ENCODE results near the gene CRYBB3.
"Not testable (repeated sequence)": the region's sequence is repeated elsewhere in the genome, so short reads cannot be mapped to it uniquely, and the experiment has no call there.

CRYBB3 gene

DNA sequence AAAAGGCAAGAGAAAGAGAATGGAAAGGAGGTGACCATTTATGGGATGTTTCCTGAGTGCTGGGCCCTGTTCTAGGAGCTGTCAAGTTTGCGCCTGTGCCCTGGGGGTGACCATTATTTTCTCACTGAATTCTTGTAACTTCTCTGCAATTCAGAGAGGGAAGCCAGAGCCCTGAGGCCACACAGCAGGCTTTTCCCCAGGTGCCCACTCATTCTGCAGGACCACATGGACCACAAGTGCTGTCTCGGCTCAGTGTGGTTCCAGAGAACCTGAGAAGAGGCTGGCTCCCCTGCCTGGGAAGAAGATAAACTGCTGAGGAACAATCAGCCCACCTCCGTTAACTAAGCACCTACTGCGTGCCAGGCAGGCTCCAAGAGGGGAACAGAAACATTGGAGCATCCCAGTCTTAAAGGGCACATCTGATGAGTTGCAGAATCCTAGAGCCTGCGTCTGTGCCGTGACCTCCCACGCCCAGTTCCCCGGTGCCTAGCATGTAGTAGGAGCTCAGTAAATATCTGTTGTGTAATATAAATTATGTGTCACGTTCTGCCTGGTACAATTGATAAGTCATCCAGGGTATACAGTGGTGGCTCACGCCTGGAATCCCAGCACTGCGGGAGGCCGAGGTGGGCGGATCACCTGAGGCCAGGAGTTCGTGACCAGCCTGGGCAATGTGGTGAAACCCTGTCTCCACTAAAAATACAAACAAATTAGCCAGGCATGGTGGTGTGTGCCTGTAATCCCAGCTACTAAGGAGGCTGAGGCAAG is 31.6 kb upstream of the CRYBB3 start:
- H3K4me1 Mint-ChIP-seq (ENCODE audit: low read depth), result no peaks in the 10 kb centered on the region
- H3K27me3 Mint-ChIP-seq, result no peaks in the 10 kb centered on the region
- no peak overlapping the region for H3K4me3 Mint-ChIP-seq
- H3K9me3 Mint-ChIP-seq, result no peaks in the 10 kb centered on the region
- H3K36me3 Mint-ChIP-seq (ENCODE audit: low read depth), result no peaks in the 10 kb centered on the region
- intact Hi-C loops (cut with micrococcal nuclease), result no loop called here
- H3K27ac Mint-ChIP-seq, result no peak overlapping the region

DNA sequence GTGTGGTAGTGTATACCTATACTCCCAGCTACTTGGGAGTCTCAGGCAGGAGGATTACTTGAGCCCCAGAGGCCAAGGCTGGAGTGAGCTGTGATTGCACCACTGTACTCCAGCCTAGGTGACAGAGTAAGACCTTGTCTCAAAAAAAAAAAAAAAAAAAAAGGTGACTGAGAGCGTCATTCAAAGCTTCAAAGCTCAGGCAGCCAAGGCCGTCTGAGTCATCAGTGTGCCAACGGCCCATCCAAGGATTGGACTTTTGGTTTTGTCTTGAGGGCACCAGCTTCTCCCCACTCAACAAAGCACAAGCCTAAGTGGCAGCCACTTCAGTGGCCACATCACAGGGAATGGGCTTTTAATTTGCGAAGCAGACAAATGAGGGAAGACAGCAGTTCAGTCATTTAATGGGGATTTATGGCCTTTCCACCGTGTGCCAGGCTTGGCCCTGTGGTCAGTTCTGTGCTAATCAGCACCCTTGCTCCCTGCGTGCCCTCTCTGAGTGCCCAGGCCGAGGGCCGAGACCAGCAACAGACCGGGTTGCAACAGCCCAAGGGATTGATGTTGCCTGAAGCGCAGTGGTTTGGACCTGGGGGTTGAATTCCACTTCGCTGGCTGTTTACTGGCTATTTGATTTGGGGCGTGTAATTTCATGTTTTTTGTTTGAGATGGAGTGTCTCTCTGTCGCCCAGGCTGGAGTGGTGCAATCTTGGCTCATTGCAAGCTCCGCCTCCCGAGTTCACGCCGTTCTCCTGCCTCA is 30.2 kb upstream of the CRYBB3 start:
- Mint-ChIP-seq H3K36me3 (ENCODE audit: low read depth) (no peaks in the 10 kb centered on the region), H3K4me3 (no peak overlapping the region), H3K4me1 (ENCODE audit: low read depth) (no peaks in the 10 kb centered on the region), H3K9me3 (no peaks in the 10 kb centered on the region), H3K27ac (no peak overlapping the region), H3K27me3 (no peaks in the 10 kb centered on the region)
- intact Hi-C loops (cut with micrococcal nuclease), result no loop called here

DNA sequence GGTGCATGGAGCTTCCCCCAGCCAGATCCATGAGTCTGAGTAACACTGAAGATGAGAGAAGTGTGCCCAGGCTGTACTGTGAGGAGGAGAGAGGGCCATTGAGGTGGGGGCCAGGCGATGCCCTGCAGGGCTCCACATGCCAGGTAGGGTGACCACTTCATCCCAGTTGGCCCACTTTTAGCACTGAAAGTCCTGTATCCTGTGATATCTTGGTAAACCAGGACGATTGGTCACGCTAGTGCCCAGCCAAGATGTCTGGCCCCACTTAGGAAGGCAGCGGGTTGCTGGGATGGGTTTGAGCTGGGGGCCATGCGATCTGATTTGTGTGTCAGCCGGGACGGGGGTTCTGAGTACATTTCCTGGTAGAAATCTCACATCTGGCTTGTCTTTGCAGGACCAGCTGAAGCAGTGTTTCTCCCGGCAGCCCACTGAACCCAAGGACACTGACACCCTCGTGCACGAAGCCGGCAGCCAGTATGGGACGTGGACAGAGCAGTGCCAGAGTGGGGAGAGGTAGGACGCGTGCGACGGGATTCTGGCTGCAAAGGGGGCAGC is 29.2 kb upstream of the CRYBB3 start:
- intact Hi-C loops (cut with micrococcal nuclease), result no loop called here
- H3K4me1 Mint-ChIP-seq (ENCODE audit: low read depth), result no peaks in the 10 kb centered on the region
- H3K36me3 Mint-ChIP-seq (ENCODE audit: low read depth), result no peaks in the 10 kb centered on the region
- H3K4me3 Mint-ChIP-seq, result no peak overlapping the region
- H3K27me3 Mint-ChIP-seq, result no peaks in the 10 kb centered on the region
- H3K27ac Mint-ChIP-seq, result no peak overlapping the region
- no peaks in the 10 kb centered on the region for H3K9me3 Mint-ChIP-seq

DNA sequence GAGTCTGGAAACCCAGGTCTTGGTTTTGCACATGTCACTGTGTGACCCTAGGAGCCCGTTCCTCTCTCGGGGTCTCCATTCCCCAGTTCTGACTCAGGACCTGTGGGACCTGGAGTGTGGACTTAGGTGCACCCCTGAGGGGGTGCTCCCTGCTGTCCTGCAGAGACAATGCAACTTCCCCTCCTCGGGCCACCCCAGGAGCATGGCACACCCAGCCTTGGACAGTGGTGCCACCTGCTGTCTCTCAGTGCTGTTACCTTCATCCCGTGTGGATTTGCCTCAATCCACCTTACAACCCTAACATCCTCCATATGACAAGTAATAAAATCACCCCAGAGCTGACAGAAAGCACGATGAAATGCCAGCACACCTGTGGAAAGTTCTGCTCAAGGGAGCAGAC is 27.5 kb upstream of the CRYBB3 start:
- intact Hi-C loops (cut with micrococcal nuclease), result no loop called here
- no peaks in the 10 kb centered on the region for H3K36me3 Mint-ChIP-seq (ENCODE audit: low read depth)
- no peak overlapping the region for H3K27ac Mint-ChIP-seq
- H3K9me3 Mint-ChIP-seq, result no peaks in the 10 kb centered on the region
- H3K4me3 Mint-ChIP-seq, result no peak overlapping the region
- H3K27me3 Mint-ChIP-seq, result no peaks in the 10 kb centered on the region
- no peaks in the 10 kb centered on the region for H3K4me1 Mint-ChIP-seq (ENCODE audit: low read depth)

DNA sequence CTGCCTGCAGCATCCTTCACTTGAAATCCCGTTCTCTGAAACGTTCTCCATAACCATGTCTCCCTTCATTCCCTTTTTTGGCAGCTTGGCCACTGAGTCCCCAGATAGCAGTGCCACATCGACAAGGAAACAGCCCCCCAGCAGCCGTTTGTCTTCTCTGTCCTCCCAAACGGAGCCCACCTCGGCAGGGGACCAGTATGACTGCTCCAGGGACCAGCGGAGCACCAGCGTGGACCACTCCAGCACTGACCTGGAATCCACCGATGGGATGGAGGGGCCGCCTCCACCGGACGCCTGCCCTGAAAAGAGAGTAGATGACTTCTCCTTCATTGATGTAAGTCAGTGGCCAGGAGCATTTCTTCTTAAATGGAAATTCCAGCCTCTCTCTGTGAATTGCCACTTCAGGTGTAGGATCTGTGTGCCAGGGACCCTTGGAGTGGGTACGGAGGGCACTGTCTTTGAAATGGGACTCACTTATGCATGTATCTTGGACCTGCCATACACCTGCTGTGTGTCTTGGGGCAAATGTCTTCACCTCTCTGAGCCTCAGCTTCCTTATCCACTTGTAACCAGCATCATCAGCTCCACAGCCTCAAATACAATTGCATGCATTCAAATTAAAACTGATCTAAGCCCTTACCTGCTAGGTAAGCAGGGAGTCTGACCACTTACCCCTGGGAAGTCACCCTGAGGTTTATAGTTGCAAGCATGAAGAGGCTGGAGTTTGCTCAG is 25.3 kb upstream of the CRYBB3 start:
- Mint-ChIP-seq H3K4me1 (ENCODE audit: low read depth) (no peaks in the 10 kb centered on the region), H3K27ac (no peak overlapping the region), H3K27me3 (peaks cover 2% of the 10 kb centered on the region), H3K9me3 (peaks cover 3% of the 10 kb centered on the region), H3K4me3 (no peak overlapping the region), H3K36me3 (ENCODE audit: low read depth) (no peaks in the 10 kb centered on the region)
- intact Hi-C loops (cut with micrococcal nuclease), result no loop called here

DNA sequence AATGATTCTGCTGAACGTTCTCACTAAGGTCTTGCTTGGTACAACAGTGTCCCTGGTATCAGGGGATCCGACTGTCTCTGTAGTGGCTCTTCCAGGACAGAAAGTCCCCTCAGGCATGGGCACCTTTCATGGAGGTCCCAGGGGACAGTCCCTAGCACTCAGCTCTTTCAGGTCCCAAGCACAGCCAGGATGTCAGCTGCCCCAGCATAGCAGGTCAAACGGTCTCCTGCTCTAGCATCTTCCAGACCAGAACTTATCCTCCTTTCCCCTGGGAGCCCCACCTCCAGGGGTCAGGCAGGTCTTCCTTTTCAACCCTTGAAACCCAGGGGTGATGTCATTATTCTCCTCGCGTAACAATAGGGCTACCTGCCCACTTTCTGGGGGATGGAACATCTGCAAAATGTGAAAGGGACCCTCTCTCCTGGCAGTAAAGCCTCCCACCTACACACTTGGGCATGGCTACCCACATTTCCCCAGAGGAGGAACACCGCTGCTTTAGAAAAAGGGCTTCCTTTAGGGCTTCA is 24.7 kb upstream of the CRYBB3 start:
- intact Hi-C loops (cut with micrococcal nuclease), result no loop called here
- peaks cover 3% of the 10 kb centered on the region for H3K27me3 Mint-ChIP-seq
- H3K36me3 Mint-ChIP-seq (ENCODE audit: low read depth), result no peaks in the 10 kb centered on the region
- peaks cover 9% of the 10 kb centered on the region for H3K9me3 Mint-ChIP-seq
- H3K4me3 Mint-ChIP-seq, result no peak overlapping the region
- no peaks in the 10 kb centered on the region for H3K4me1 Mint-ChIP-seq (ENCODE audit: low read depth)
- H3K27ac Mint-ChIP-seq, result no peak overlapping the region

DNA sequence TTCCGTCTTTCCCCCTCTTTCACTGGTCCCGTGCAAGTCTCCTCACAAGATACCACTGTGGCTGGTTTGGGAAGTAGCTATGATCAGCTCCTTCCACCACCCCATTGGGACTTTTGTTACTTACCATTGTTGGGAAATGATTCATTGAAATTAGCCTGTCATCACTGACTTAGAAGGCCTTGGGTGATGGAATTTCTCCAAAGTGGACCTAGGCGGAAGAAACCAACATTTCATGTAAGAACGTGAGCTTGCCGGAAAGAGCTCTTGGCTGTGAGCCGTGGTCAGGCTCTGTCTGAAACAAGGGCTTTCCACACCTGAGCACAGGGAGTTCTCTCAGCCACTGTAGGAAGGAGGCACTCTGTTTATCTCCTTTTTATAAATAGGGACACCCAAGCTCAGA is 23.5 kb upstream of the CRYBB3 start:
- H3K27ac Mint-ChIP-seq, result no peak overlapping the region
- H3K9me3 Mint-ChIP-seq, result peaks cover 11% of the 10 kb centered on the region
- H3K27me3 Mint-ChIP-seq, result peaks cover 3% of the 10 kb centered on the region

DNA sequence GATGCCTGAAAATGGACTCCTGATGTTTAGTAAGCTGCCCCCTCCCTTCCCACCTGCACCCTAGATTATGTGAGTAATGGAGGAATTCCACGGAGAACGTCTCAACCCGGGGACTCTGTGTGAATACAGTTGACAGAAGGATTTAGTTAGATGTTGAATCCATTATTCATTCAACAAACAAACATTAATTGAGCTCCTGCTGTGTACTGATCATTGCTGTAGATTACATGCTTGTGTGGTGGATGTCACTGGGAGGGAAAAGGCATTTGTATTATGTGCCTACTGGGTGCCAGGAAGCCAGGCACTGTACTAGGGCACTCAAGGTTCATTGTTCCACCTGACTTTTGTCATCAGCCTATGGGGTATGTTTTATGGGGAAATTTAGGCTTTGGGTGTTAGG is 22.9 kb upstream of the CRYBB3 start:
- Mint-ChIP-seq H3K27me3 (peaks cover 5% of the 10 kb centered on the region), H3K4me1 (ENCODE audit: low read depth) (no peaks in the 10 kb centered on the region)

More for the DNA sequence above, 23.5 kb upstream of the CRYBB3 start:
- no peak overlapping the region for H3K4me3 Mint-ChIP-seq
- intact Hi-C loops (cut with micrococcal nuclease), result no loop called here
- H3K4me1 Mint-ChIP-seq (ENCODE audit: low read depth), result no peaks in the 10 kb centered on the region
- H3K36me3 Mint-ChIP-seq (ENCODE audit: low read depth), result no peaks in the 10 kb centered on the region

DNA sequence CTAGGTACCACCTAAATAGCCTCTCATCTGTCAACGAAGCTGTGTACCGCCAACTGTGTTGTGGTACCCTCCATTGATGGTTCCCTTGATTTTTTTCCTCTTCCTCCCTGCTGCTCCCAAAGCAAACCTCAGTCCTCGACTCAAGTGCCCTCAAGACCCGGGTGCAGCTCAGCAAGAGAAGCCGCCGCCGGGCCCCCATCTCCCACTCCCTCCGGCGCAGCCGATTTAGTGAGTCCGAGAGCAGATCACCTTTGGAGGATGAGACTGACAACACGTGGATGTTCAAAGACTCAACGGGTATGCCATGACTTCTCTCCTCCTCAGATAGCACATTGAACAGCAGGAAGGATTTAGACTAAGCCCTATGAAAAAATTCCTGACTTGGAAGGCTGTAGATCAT is 22.4 kb upstream of the CRYBB3 start:
- Mint-ChIP-seq H3K4me3 (no peak overlapping the region), H3K27me3 (peaks cover 5% of the 10 kb centered on the region), H3K9me3 (peaks cover 11% of the 10 kb centered on the region), H3K27ac (no peak overlapping the region), H3K36me3 (ENCODE audit: low read depth) (no peaks in the 10 kb centered on the region), H3K4me1 (ENCODE audit: low read depth) (no peaks in the 10 kb centered on the region)
- intact Hi-C loops (cut with micrococcal nuclease), result no loop called here

More for the DNA sequence above, 22.9 kb upstream of the CRYBB3 start:
- Mint-ChIP-seq H3K27ac (no peak overlapping the region), H3K4me3 (no peak overlapping the region), H3K9me3 (peaks cover 11% of the 10 kb centered on the region), H3K36me3 (ENCODE audit: low read depth) (no peaks in the 10 kb centered on the region)
- intact Hi-C loops (cut with micrococcal nuclease), result no loop called here

DNA sequence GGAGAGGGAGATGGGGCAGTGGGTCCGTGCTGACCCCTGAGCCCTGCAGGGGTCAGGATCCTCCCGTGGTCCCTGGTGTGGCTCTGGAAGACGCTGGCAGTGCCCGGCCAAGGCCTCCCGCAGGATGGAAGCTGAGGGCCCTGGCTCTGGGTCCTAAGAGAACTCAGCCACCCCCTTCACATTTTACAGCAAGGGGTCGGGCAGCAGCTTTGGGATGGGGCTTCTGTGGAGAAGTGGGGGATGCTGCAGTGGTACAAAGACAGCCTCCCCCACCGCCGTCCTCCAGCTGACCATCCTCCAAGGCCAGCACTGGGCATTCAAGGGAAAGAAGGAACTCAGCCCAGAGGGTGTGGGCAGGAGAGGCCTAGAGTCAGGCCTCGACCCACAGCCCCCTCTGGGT is 21.8 kb upstream of the CRYBB3 start:
- no peak overlapping the region for H3K27ac Mint-ChIP-seq
- H3K36me3 Mint-ChIP-seq (ENCODE audit: low read depth), result no peaks in the 10 kb centered on the region
- intact Hi-C loops (cut with micrococcal nuclease), result no loop called here
- H3K27me3 Mint-ChIP-seq, result peaks cover 5% of the 10 kb centered on the region
- H3K4me3 Mint-ChIP-seq, result no peak overlapping the region
- H3K4me1 Mint-ChIP-seq (ENCODE audit: low read depth), result no peaks in the 10 kb centered on the region
- peaks cover 11% of the 10 kb centered on the region for H3K9me3 Mint-ChIP-seq

DNA sequence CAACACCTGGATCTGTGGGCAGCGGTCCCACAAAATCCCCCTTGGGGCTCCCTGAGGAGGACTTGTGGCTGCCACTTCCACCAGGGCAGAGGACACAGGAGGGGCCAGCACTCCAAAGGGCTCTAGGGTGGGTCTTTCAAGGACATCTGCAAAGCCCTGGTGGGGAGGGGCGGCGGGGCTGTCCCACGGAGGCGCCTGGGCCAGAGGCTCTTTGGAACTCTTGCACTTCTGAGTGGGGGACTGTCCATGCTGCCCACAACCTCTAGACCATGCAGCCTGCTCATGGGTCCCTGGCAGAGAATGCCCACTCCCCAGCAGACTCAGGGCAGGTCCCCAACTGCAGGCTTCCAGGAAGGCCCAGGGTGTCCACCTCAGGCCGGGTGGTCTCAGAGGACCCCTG is 21.3 kb upstream of the CRYBB3 start:
- H3K36me3 Mint-ChIP-seq (ENCODE audit: low read depth); H3K4me1 Mint-ChIP-seq (ENCODE audit: low read depth); H3K27me3 Mint-ChIP-seq; intact Hi-C loops (cut with micrococcal nuclease); H3K27ac Mint-ChIP-seq: not testable (repeated sequence)
- H3K9me3 Mint-ChIP-seq, result peaks cover 11% of the 10 kb centered on the region
- H3K4me3 Mint-ChIP-seq, result peak overlapping the region; percentile 44

DNA sequence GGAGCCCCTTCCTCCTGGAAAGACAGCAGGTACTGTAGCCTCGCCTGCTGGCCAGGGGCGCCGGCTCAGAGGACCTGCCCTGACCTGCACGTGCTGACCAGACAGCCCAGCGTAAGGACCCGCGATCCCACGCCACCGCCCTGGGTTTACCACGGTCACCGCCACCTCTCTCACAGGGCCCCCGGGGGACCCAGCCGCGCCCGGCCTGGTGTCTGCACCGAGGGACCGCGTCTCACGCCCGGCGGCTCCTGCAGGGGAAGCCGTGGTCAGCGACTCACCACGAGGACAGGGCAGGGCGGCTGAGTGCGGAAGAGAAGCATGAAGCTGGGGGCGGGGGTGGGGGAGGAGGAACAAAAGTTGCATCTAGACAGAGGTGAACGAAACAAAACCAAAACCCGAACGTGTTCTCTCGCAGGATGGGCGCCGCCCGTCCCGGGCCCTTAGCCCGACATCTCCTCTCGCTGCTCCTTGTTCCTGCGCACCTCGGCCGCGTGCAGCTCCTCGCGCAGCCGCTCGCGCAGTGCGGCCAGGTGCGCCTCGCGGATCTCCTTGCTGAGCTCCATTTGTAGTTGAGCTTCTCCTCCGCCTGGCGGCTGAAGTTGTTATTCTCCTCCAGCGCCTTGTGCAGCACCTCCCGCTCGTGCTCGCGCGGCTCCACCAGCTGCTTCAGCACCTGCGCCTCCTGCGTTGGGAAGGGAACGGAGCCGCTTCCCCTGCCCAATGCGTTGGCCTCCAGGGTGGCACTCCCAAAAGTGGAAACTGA is 20.6 kb upstream of the CRYBB3 start:
- H3K27ac Mint-ChIP-seq; intact Hi-C loops (cut with micrococcal nuclease); H3K27me3 Mint-ChIP-seq; H3K36me3 Mint-ChIP-seq (ENCODE audit: low read depth); H3K4me3 Mint-ChIP-seq; H3K4me1 Mint-ChIP-seq (ENCODE audit: low read depth): not testable (repeated sequence)
- peaks cover 11% of the 10 kb centered on the region for H3K9me3 Mint-ChIP-seq
